CD1c-positive myeloid dendritic cell (primary cell): Measurements from ENCODE around the gene C1QTNF9.
"Not testable (repeated sequence)": the region's sequence is repeated elsewhere in the genome, so short reads cannot be mapped to it uniquely, and the experiment has no call there.

Experiments used
- DNase-seq: peaks from one replicate; pipeline ENCODE4 v3.0.0-alpha.2; 2016; ENCODE audit errors: extremely low spot score

C1QTNF9 gene

DNA sequence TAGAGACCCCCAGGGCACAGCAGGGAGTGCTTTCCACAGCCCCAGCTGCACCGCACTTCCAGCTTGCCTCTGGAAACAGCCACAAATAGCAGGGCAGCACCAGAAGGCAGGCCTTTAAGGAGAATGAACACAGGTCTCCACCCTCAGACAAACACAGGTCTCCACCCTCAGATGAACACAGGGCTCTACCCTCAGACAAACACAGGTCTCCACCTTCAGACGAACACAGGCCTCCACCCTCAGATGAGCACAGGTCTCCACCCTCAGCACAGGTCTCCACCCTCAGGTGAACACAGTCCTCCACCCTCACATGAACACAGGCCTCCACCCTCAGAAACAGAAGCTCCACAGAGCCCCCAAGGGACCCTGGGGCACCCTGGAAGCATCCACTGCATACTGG lies 51.7 kb downstream of the C1QTNF9 start:
- no peak for DNase-seq

DNA sequence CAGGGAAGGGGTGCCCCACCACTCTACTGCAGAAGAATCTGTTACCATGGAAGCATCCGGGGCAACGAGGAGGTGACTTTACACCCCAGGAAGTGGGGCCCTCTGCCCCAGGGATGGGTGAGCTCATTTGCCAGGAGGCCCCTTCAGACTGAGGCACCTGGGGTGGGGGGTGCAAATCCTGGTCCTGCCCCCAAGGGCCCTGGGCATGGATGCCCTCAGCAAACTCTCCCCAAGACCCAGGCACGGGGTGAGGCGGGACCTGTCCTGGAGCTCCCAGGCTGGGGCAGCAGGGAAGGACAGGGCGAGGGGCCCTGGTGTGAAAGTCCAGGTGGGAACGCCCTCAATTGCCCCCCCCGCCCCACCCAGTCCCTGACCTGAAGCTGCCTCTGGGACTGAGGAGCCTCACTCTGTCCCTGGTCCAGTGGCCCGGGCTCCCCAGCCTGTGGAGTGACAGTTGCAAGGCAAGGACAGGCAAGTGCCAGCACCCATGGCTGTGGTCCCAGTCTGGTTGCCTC lies 52.5 kb downstream of the C1QTNF9 start:
- DNase-seq, result no peak

DNA sequence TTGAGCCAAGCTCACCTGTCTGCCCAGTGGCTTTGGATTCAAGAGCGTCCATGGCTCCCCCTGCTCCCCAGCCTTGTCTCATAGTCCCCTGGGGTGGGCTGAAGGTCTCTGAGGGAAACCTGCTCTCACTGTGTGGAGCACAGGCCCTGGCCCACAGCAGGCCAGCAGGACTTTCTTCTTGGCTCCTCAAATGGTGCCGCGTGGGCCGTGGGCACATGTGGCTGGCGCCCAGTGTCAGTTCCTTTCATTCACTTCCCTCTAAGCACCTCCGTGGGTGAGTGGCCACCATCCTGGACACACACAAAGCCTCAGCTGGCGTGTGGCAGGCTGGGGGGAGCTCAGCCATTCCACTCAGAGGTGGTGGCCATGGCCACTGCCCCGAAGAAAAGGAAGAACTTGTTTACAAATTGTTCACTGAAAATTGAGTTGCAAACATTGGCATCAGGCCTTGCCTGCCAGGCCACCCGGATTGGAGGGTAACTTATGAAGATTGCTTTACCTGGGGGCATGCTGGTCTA lies 53.1 kb downstream of the C1QTNF9 start:
- peak; percentile 5 for DNase-seq

DNA sequence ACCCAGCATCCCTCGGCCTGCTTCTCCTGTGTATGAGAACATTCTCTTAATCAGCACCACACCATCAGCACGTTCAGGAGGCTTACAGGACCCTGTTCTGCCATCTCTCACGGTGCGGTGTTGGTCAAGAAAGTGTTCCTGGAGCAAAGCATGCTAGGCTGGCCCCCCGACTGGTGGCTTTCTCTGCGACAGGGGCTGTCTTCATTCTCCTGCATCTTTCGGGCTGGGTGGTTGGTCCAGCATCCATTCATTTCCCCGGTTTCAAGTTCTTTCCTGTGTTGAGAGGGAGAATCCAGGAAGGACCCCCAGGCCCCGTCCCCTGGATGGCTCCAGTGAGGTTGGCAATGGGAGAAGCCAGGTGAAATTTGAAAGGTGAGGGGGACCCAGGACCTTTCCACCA lies 55.8 kb downstream of the C1QTNF9 start:
- no peak for DNase-seq

DNA sequence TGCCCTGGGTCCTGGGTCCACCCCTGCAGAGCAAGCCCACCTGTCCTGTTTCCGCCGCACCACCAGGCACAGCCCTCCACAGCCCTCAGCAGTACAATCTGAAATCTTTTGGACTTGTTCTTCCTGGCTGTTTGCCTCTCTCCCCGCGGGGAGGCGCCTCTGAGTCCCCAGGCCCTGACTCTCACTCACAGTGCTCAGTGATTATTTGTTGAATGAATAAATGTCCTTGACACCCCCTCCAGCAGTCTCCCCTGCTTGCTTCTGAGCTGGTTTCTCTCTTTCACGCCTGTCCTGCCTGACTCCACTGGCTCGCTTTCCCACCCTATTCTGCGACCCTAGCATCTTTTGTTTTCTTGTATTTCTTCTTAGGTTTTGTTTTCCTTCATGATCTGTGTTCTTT lies 56.9 kb downstream of the C1QTNF9 start:
- not testable (repeated sequence) for DNase-seq

DNA sequence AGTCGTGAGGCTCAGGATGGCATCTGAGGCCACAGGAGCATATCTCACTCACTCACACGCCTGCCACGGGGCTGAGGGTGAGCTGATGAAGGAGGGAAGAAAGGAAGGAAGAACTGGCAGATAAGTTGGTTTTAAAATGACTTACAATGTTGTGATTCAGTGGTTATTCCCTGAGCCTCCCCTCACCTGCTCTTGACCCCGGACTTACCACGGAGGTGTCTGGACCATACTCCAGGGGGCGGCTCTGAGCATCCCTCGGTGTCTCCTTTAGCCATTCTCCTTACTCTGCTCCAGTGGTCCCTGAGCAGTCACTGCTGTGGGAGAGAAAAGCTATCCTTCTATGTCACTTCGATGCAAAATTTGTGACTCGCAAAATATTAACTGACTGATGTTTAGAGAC lies 61.9 kb downstream of the C1QTNF9 start:
- not testable (repeated sequence) for DNase-seq
